ENCODE results near the gene DAAM1. TPM values are rescaled to one million over a fixed set of nuclear protein-coding genes. Genes with fewer than 3 reads are reported as not detected.

DAAM1 gene
- total RNA-seq, 1 donor from 2014 or later, result 39.5 TPM

GRCh38 chr14:59310633-59311032 is 122.2 kb downstream of the DAAM1 start:
- no peak for TF ChIP-seq EZH2 (IDR thresholded peaks at IDR 0.05)
- no peak for TF ChIP-seq EZH2phosphoT487 (IDR thresholded peaks at IDR 0.05)
- TF ChIP-seq, protein P1, sequence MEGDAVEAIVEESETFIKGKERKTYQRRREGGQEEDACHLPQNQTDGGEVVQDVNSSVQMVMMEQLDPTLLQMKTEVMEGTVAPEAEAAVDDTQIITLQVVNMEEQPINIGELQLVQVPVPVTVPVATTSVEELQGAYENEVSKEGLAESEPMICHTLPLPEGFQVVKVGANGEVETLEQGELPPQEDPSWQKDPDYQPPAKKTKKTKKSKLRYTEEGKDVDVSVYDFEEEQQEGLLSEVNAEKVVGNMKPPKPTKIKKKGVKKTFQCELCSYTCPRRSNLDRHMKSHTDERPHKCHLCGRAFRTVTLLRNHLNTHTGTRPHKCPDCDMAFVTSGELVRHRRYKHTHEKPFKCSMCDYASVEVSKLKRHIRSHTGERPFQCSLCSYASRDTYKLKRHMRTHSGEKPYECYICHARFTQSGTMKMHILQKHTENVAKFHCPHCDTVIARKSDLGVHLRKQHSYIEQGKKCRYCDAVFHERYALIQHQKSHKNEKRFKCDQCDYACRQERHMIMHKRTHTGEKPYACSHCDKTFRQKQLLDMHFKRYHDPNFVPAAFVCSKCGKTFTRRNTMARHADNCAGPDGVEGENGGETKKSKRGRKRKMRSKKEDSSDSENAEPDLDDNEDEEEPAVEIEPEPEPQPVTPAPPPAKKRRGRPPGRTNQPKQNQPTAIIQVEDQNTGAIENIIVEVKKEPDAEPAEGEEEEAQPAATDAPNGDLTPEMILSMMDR (IDR thresholded peaks at IDR 0.05), result no peak
- H3K4me3 Mint-ChIP-seq, result no peak overlapping the region
- no peaks in the 10 kb centered on the region for H3K27me3 ChIP-seq
- no peak overlapping the region for H2AFZ ChIP-seq (replicated peaks)
- H3K4me1 Mint-ChIP-seq, result peaks cover 13% of the 10 kb centered on the region
- H3K27ac Mint-ChIP-seq, result no peak overlapping the region
- peaks cover 2% of the 10 kb centered on the region for H3K27me3 Mint-ChIP-seq (ENCODE audit: insufficient read depth, low read depth)
- peaks cover 5% of the 10 kb centered on the region for H3K79me2 ChIP-seq (ENCODE audit: low read depth)
- H4K20me1 ChIP-seq (ENCODE audit: low read depth), result no peaks in the 10 kb centered on the region
- H3K9me3 ChIP-seq (ENCODE audit: low read depth), result no peaks in the 10 kb centered on the region
- no peak overlapping the region for H3K27ac ChIP-seq
- H3K9me3 Mint-ChIP-seq, result no peaks in the 10 kb centered on the region
- no peak overlapping the region for H3K4me3 ChIP-seq
- H3K9ac ChIP-seq, result no peak overlapping the region
- no peaks in the 10 kb centered on the region for H3F3A ChIP-seq (ENCODE audit: low read depth)
- H3K36me3 Mint-ChIP-seq, result peaks cover 8% of the 10 kb centered on the region
- H3K36me3 ChIP-seq, result no peaks in the 10 kb centered on the region
- no peak overlapping the region for H3K4me2 ChIP-seq
- peaks cover 4% of the 10 kb centered on the region for H3K4me1 ChIP-seq
- no peak for DNase-seq (ENCODE audit: low spot score)

GRCh38 chr14:59311723-59312122 is 123.3 kb downstream of the DAAM1 start:
- Mint-ChIP-seq H3K27ac (no peak overlapping the region), H3K9me3 (no peaks in the 10 kb centered on the region), H3K36me3 (peaks cover 8% of the 10 kb centered on the region), H3K4me3 (no peak overlapping the region), H3K4me1 (peaks cover 9% of the 10 kb centered on the region), H3K27me3 (ENCODE audit: insufficient read depth, low read depth) (peaks cover 2% of the 10 kb centered on the region)
- H3K9ac ChIP-seq, result no peak overlapping the region
- no peaks in the 10 kb centered on the region for H3K36me3 ChIP-seq
- H3K4me3 ChIP-seq, result no peak overlapping the region
- H2AFZ ChIP-seq (replicated peaks), result no peak overlapping the region
- H4K20me1 ChIP-seq (ENCODE audit: low read depth), result no peaks in the 10 kb centered on the region
- DNase-seq (ENCODE audit: low spot score), result no peak
- TF ChIP-seq EZH2phosphoT487 (IDR thresholded peaks at IDR 0.05), result no peak
- TF ChIP-seq EZH2 (IDR thresholded peaks at IDR 0.05), result no peak
- TF ChIP-seq, protein P1 (IDR thresholded peaks at IDR 0.05), result no peak
- H3K9me3 ChIP-seq (ENCODE audit: low read depth), result no peaks in the 10 kb centered on the region
- no peaks in the 10 kb centered on the region for H3K4me1 ChIP-seq
- H3K27ac ChIP-seq, result no peak overlapping the region
- H3F3A ChIP-seq (ENCODE audit: low read depth), result no peaks in the 10 kb centered on the region
- peaks cover 5% of the 10 kb centered on the region for H3K79me2 ChIP-seq (ENCODE audit: low read depth)
- no peaks in the 10 kb centered on the region for H3K27me3 ChIP-seq
- no peak overlapping the region for H3K4me2 ChIP-seq

DNA sequence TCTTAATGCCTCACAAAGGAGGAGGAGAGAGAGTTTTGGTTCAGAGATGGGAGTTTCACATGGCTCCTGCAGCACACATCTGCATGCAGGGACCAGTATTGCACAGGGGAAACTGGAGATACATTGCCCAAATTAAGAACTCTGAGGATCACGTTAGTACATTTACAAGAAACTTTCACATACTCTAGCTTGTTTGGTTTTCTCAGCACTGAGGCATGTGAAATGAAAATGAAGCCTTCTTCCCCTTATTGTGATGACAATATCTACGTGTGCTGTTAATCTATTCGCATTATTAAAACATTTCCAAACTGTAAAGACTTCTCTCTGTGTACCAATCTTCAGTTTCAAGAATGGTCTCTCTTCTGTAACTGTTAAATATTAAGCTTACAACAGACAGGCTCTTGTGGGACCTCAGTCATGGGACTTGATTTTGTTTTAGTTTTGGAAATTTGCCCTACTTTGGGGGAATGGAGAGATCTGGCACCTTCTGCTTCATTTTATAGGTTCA is 124.7 kb downstream of the DAAM1 start:
- no peaks in the 10 kb centered on the region for H3F3A ChIP-seq (ENCODE audit: low read depth)
- no peaks in the 10 kb centered on the region for H3K79me2 ChIP-seq (ENCODE audit: low read depth)
- no peak overlapping the region for H3K4me2 ChIP-seq
- H3K27ac Mint-ChIP-seq, result no peak overlapping the region
- H2AFZ ChIP-seq (replicated peaks), result no peak overlapping the region
- no peaks in the 10 kb centered on the region for H3K9me3 Mint-ChIP-seq
- peaks cover 2% of the 10 kb centered on the region for H3K27me3 Mint-ChIP-seq (ENCODE audit: insufficient read depth, low read depth)
- H3K27ac ChIP-seq, result no peak overlapping the region
- TF ChIP-seq, protein P1 (IDR thresholded peaks at IDR 0.05), result no peak
- DNase-seq (ENCODE audit: low spot score), result no peak
- H3K9me3 ChIP-seq (ENCODE audit: low read depth), result no peaks in the 10 kb centered on the region
- no peaks in the 10 kb centered on the region for H4K20me1 ChIP-seq (ENCODE audit: low read depth)
- H3K27me3 ChIP-seq, result no peaks in the 10 kb centered on the region
- no peak overlapping the region for H3K9ac ChIP-seq
- H3K4me3 Mint-ChIP-seq, result no peak overlapping the region
- peaks cover 2% of the 10 kb centered on the region for H3K4me1 ChIP-seq
- peaks cover 8% of the 10 kb centered on the region for H3K36me3 Mint-ChIP-seq
- peaks cover 19% of the 10 kb centered on the region for H3K4me1 Mint-ChIP-seq
- no peaks in the 10 kb centered on the region for H3K36me3 ChIP-seq
- H3K4me3 ChIP-seq, result no peak overlapping the region
